CD14-positive monocyte (primary cell): ENCODE measurements around the gene TIMM9. TPM values are rescaled to one million over a fixed set of nuclear protein-coding genes. Genes with fewer than 3 reads are reported as not detected.
"Not testable (repeated sequence)": the region's sequence is repeated elsewhere in the genome, so short reads cannot be mapped to it uniquely, and the experiment has no call there.

Experiments used
- DNase-seq, 3 donors: peaks; one replicate each; pipeline ENCODE4 v3.0.0-alpha.2; 2011 to 2022
- H2AFZ ChIP-seq: 2 replicates; pipeline ENCODE4 v1.6.0; 2012; ENCODE audit warnings: mild to moderate bottlenecking, low read depth, low read length, inconsistent platforms; ENCODE audit not compliant: insufficient read depth, poor library complexity, severe bottlenecking
- H3K27ac ChIP-seq, 2 donors: 1 replicate in 1 of 2; 2 replicates in 1 of 2; pipeline ENCODE4 v1.5.1; 2012 to 2013; ENCODE audit warnings: low read length in 2 of 2, control low read depth in 1 of 2, inconsistent platforms in 1 of 2, low read depth in 1 of 2, mild to moderate bottlenecking in 1 of 2
- H3K27me3 ChIP-seq, 2 donors: one replicate each; pipeline versions ENCODE4 v1.6.0 to v1.6.1; 2011 to 2013; ENCODE audit warnings: low read length in 2 of 2; ENCODE audit not compliant: control insufficient read depth in 2 of 2, insufficient read depth in 2 of 2
- H3K36me3 ChIP-seq, 2 donors: replicated peaks in 1 of 2; 1 replicate in 1 of 2; 2 replicates in 1 of 2; pipeline versions ENCODE4 v1.5.1 to v1.6.1; 2012 to 2013; ENCODE audit warnings: low read length in 2 of 2, control low read depth in 1 of 2, inconsistent platforms in 1 of 2, mild to moderate bottlenecking in 1 of 2; ENCODE audit not compliant: insufficient read depth in 2 of 2, control insufficient read depth in 1 of 2
- H3K4me1 ChIP-seq, 2 donors: 1 replicate in 1 of 2; 2 replicates in 1 of 2; pipeline versions ENCODE4 v1.5.1 to v1.6.1; 2012 to 2013; ENCODE audit warnings: low read length in 2 of 2, control low read depth in 1 of 2, inconsistent platforms in 1 of 2, mild to moderate bottlenecking in 1 of 2, moderate library complexity in 1 of 2; ENCODE audit not compliant: insufficient read depth in 2 of 2, control insufficient read depth in 1 of 2
- H3K4me2 ChIP-seq: replicated peaks from 2 replicates; pipeline ENCODE3; 2012; ENCODE audit warnings: low read length, moderate library complexity, mild to moderate bottlenecking; ENCODE audit not compliant: poor library complexity, severe bottlenecking; ENCODE audit errors: extremely low read depth
- H3K4me3 ChIP-seq, 3 experiments: fragments of 200-600 bp in 1 of 3; sonication (generic) in 1 of 3; replicated peaks in 1 of 3; 1 replicate in 2 of 3; 2 replicates in 1 of 3; pipeline ENCODE4 v1.5.1; 2011 to 2013; ENCODE audit warnings: low read length in 3 of 3, mild to moderate bottlenecking in 3 of 3, control low read depth in 2 of 3, low read depth in 2 of 3, inconsistent platforms in 1 of 3, moderate library complexity in 1 of 3
- H3K79me2 ChIP-seq: 2 replicates; pipeline ENCODE4 v1.6.0; 2012; ENCODE audit warnings: mild to moderate bottlenecking, control low read depth, inconsistent platforms, low read length, moderate library complexity; ENCODE audit not compliant: insufficient read depth
- H3K9ac ChIP-seq: 2 replicates; pipeline ENCODE4 v1.6.0; 2017; ENCODE audit warnings: low read length, mild to moderate bottlenecking; ENCODE audit not compliant: insufficient read depth, poor library complexity, severe bottlenecking
- H3K9me3 ChIP-seq, 2 donors: replicated peaks in 1 of 2; 1 replicate in 1 of 2; 2 replicates in 1 of 2; pipeline versions ENCODE4 v1.5.1 to v1.6.1; 2012 to 2013; ENCODE audit warnings: low read length in 2 of 2, control low read depth in 1 of 2; ENCODE audit not compliant: control insufficient read depth in 1 of 2, insufficient read depth in 1 of 2
- H4K20me1 ChIP-seq: 2 replicates; pipeline ENCODE4 v1.6.0; 2012; ENCODE audit warnings: mild to moderate bottlenecking, low read length, control low read depth, moderate library complexity; ENCODE audit not compliant: insufficient read depth
- H3K27ac Mint-ChIP-seq, 7 donors: one replicate each; pipeline ENCODE4 v1.8.0; 2020; ENCODE audit warnings: mild to moderate bottlenecking in 7 of 7, mixed read lengths in 7 of 7, moderate library complexity in 6 of 7, inconsistent platforms in 2 of 7
- H3K27me3 Mint-ChIP-seq, 3 donors: one replicate each; pipeline ENCODE4 v1.8.0; 2021 to 2022; ENCODE audit warnings: low read depth in 3 of 3, mild to moderate bottlenecking in 3 of 3, mixed read lengths in 3 of 3, moderate library complexity in 3 of 3, inconsistent platforms in 1 of 3
- H3K36me3 Mint-ChIP-seq, 2 donors: one replicate each; pipeline ENCODE4 v1.8.0; 2020; ENCODE audit warnings: mixed read lengths in 2 of 2, inconsistent platforms in 1 of 2, mild to moderate bottlenecking in 1 of 2
- H3K4me1 Mint-ChIP-seq: one replicate; pipeline ENCODE4 v1.8.0; 2020; ENCODE audit warnings: mild to moderate bottlenecking, mixed read lengths
- H3K4me3 Mint-ChIP-seq, 2 donors: one replicate each; pipeline ENCODE4 v1.8.0; 2020; ENCODE audit warnings: mild to moderate bottlenecking in 2 of 2, mixed read lengths in 2 of 2, moderate library complexity in 1 of 2
- H3K9me3 Mint-ChIP-seq, 7 donors: one replicate each; pipeline ENCODE4 v1.8.0; 2020 to 2022; ENCODE audit warnings: mixed read lengths in 7 of 7, mild to moderate bottlenecking in 6 of 7, moderate library complexity in 6 of 7, inconsistent platforms in 2 of 7
- WGBS: methylation state at CpG from one replicate; pipeline ENCODE4 v1.1.5; 2013; ENCODE audit warnings: missing lambda C conversion rate; ENCODE audit not compliant: insufficient coverage; 5-methylcytosine and 5-hydroxymethylcytosine counted together
- intact Hi-C, 2 donors: fragments of 100-400 bp; cut with micrococcal nuclease; formaldehyde crosslinking; loops; one replicate each; pipeline versions ENCODE4 v1.15.0 to v1.15.1; 2023
- polyA plus RNA-seq, 3 donors: library from polyadenylated mRNA; depleted of rRNA in 1 of 3; unstranded in 2 of 3; stranded (reverse) in 1 of 3; fragments of 300-500 nt in 2 of 3; fragments of >200 nt in 1 of 3; fragmentation: Illumina TruSeq in 2 of 3; gene quantifications; 1 replicate in 2 of 3; 2 replicates in 1 of 3; pipeline ENCODE4 v1.2.3, GENCODE V29; 2012 to 2021
- small RNA-seq: library from RNA; depleted of rRNA; stranded (forward); fragments of <200 nt; gene quantifications from one replicate; pipeline ENCODE3, GENCODE V24; 2012; ENCODE audit warnings: low read depth; ENCODE audit not compliant: insufficient read length
- TF ChIP-seq, protein P1 (sequence below): fragments of 200-600 bp; IDR thresholded peaks from one replicate; pipeline ENCODE4 v1.8.0; 2022; ENCODE audit warnings: antibody characterized with exemption, mild to moderate bottlenecking

Gene TIMM9
- polyA plus RNA-seq, 3 donors = 26.2 to 45.7 (median 29.9) TPM

- no CpG with 5 or more reads among the region's 3 CpGs for WGBS
- Mint-ChIP-seq H3K4me3 (no peak overlapping the region), H3K36me3 (peaks cover 61 to 77% of the 10 kb centered on the region in 2 donors), H3K27me3 (no peaks in the 10 kb centered on the region), H3K9me3 (no peaks in the 10 kb centered on the region), H3K4me1 (peaks cover 8% of the 10 kb centered on the region), H3K27ac (no peak overlapping the region)
- DNase-seq = no peak
- Histone ChIP-seq H3K27ac (peak overlapping the region in 1 of 2 donors; percentile 18), H3K79me2 (no peaks in the 10 kb centered on the region), H3K9ac (no peak overlapping the region), H3K27me3 (no peaks in the 10 kb centered on the region), H3K4me1 (peaks cover 0 to 4% of the 10 kb centered on the region in 2 donors), H3K36me3 (peaks cover 77 to 97% of the 10 kb centered on the region in 2 donors), H3K9me3 (no peaks in the 10 kb centered on the region), H2AFZ (no peak overlapping the region), H3K4me2 (no peak overlapping the region), H3K4me3 (no peak overlapping the region), H4K20me1 (peaks cover 10% of the 10 kb centered on the region)
- intact Hi-C loops = no loop called here
- TF ChIP-seq, protein P1, sequence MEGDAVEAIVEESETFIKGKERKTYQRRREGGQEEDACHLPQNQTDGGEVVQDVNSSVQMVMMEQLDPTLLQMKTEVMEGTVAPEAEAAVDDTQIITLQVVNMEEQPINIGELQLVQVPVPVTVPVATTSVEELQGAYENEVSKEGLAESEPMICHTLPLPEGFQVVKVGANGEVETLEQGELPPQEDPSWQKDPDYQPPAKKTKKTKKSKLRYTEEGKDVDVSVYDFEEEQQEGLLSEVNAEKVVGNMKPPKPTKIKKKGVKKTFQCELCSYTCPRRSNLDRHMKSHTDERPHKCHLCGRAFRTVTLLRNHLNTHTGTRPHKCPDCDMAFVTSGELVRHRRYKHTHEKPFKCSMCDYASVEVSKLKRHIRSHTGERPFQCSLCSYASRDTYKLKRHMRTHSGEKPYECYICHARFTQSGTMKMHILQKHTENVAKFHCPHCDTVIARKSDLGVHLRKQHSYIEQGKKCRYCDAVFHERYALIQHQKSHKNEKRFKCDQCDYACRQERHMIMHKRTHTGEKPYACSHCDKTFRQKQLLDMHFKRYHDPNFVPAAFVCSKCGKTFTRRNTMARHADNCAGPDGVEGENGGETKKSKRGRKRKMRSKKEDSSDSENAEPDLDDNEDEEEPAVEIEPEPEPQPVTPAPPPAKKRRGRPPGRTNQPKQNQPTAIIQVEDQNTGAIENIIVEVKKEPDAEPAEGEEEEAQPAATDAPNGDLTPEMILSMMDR = no peak
Observed at GRCh38 chr14:58362798-58363412, 64.4 kb downstream of the TIMM9 start.

GRCh38 chr14:58362272-58362671, 65.1 kb downstream of the TIMM9 start:
- H3K9ac ChIP-seq, intact Hi-C loops, H2AFZ ChIP-seq, H3K27me3 ChIP-seq, H3K4me1 Mint-ChIP-seq, H3K4me3 ChIP-seq, H3K27ac Mint-ChIP-seq, H3K4me2 ChIP-seq, H3K4me3 Mint-ChIP-seq, H3K27me3 Mint-ChIP-seq, H3K27ac ChIP-seq, H3K9me3 ChIP-seq, H3K9me3 Mint-ChIP-seq, H3K79me2 ChIP-seq, DNase-seq, H3K4me1 ChIP-seq: not testable (repeated sequence)
- 100% methylated on average over 1 of the region's 1 CpG for WGBS
- H3K36me3 Mint-ChIP-seq = peaks cover 57 to 77% of the 10 kb centered on the region in 2 donors
- Histone ChIP-seq H3K36me3 (peaks cover 77 to 97% of the 10 kb centered on the region in 2 donors), H4K20me1 (peaks cover 10% of the 10 kb centered on the region)

Small RNA genes within 50 kb of the gene (small RNA-seq; reads per million reads assigned to genes)
- gene HSBP1P1 (not detected), gene RF00019 (not detected)

Other genes starting within 250 kb of the TIMM9 start
- 10 to 100 TPM; 33.8 to 91.7 (median 83.3) TPM for gene ACTR10, start 227.4 kb downstream of the TIMM9 start, polyA plus RNA-seq
- gene PSMA3, start 182.7 kb downstream of the TIMM9 start, polyA plus RNA-seq = 100 to 1,000 TPM in 2 of 3 donors, 10 to 100 TPM in 1; 59.9 to 170 (median 147) TPM
- 10 to 100 TPM in 2 of 3 donors, 1 to 10 TPM in 1; 6.5 to 13.2 (median 10.5) TPM for gene ARID4A, start 129.0 kb downstream of the TIMM9 start, polyA plus RNA-seq
- under 1 TPM in 1 of 3 donors, not detected in 2; 0.33 TPM for gene TOMM20L, start 31.6 kb downstream of the TIMM9 start, polyA plus RNA-seq
- 1 to 10 TPM; 3.4 to 7.5 (median 4.4) TPM for gene KIAA0586, start 188 bp upstream of the TIMM9 start, polyA plus RNA-seq
- gene DACT1, start 210.4 kb upstream of the TIMM9 start, polyA plus RNA-seq = under 1 TPM in 1 of 3 donors, not detected in 2; 0.09 TPM